H1 (cell line): ENCODE data around the gene GPC1. TPM values are rescaled to one million over a fixed set of nuclear protein-coding genes. Genes with fewer than 3 reads are reported as not detected.

Source experiments
- CTCF ChIA-PET: fragments of 300-600 bp; sonication (Branson Sonifier 250); formaldehyde crosslinking; loops from one replicate; lab custom pipeline; 2021; ENCODE audit not compliant: partially characterized antibody; lab: Charles Lee
- POLR2A ChIA-PET: fragments of 300-600 bp; sonication (Branson Sonifier 250); formaldehyde crosslinking; loops from one replicate; lab custom pipeline; 2021; ENCODE audit warnings: inconsistent platforms; ENCODE audit not compliant: partially characterized antibody; lab: Charles Lee
- DNase-seq, 2 experiments: peaks; one replicate each; pipeline versions ENCODE4 v3.0.0 to v3.0.0-alpha.2; 2010 to 2022; ENCODE audit warnings: low spot score in 2 of 2, low read depth in 1 of 2, mixed read lengths in 1 of 2
- FAIRE-seq: peaks from 2 replicates; lab custom pipeline; 2011; peaks lifted over from hg19 to GRCh38; lab: Jason Lieb, UNC
- H2AFZ ChIP-seq: 2 replicates; pipeline ENCODE4 v1.8.1; 2012; ENCODE audit warnings: low read length, inconsistent platforms
- H2AK5ac ChIP-seq: 2 replicates; pipeline ENCODE4 v1.6.1; 2013; ENCODE audit warnings: low read depth, low read length
- H2BK120ac ChIP-seq: replicated peaks from 2 replicates; pipeline ENCODE3; 2013; ENCODE audit warnings: low read depth, low read length, inconsistent platforms
- H2BK12ac ChIP-seq: 2 replicates; pipeline ENCODE4 v1.6.1; 2013; ENCODE audit warnings: low read depth, low read length
- H2BK15ac ChIP-seq: 2 replicates; pipeline ENCODE4 v1.6.1; 2013; ENCODE audit warnings: low read length
- H2BK20ac ChIP-seq: 2 replicates; pipeline ENCODE4 v1.6.1; 2013; ENCODE audit warnings: low read length
- H2BK5ac ChIP-seq: 2 replicates; pipeline ENCODE4 v1.6.1; 2013; ENCODE audit warnings: low read depth, low read length
- H3K14ac ChIP-seq: 2 replicates; pipeline ENCODE4 v1.6.1; 2013; ENCODE audit warnings: inconsistent platforms; ENCODE audit not compliant: insufficient read length
- H3K18ac ChIP-seq: 2 replicates; pipeline ENCODE4 v1.6.1; 2013; ENCODE audit warnings: low read length; ENCODE audit errors: extremely low read depth
- H3K23ac ChIP-seq: 2 replicates; pipeline ENCODE4 v1.6.1; 2013; ENCODE audit warnings: inconsistent platforms; ENCODE audit not compliant: insufficient read length
- H3K23me2 ChIP-seq: 2 replicates; pipeline ENCODE4 v1.6.1; 2013; ENCODE audit warnings: low read depth, low read length
- H3K27ac ChIP-seq: 2 replicates; pipeline ENCODE4 v1.6.1; 2011; ENCODE audit warnings: low read depth, low read length, inconsistent platforms
- H3K27me3 ChIP-seq, 4 experiments: replicated peaks in 1 of 4; 1 replicate in 1 of 4; 2 replicates in 3 of 4; pipeline versions ENCODE4 v1.6.1 to v1.8.1; 2011 to 2013; ENCODE audit warnings: low read length in 3 of 4, mild to moderate bottlenecking in 3 of 4, inconsistent platforms in 2 of 4, mixed read lengths in 2 of 4, moderate library complexity in 1 of 4; ENCODE audit not compliant: control insufficient read depth in 3 of 4, insufficient read depth in 3 of 4; ENCODE audit errors: extremely low read depth in 1 of 4
- H3K36me3 ChIP-seq, 4 experiments: 2 replicates each; pipeline versions ENCODE4 v1.6.1 to v1.8.1; 2011 to 2013; ENCODE audit warnings: mild to moderate bottlenecking in 4 of 4, low read length in 3 of 4, moderate library complexity in 2 of 4, control low read depth in 1 of 4, inconsistent platforms in 1 of 4; ENCODE audit not compliant: insufficient read depth in 4 of 4, control insufficient read depth in 2 of 4
- H3K4ac ChIP-seq: replicated peaks from 2 replicates; pipeline ENCODE3; 2013; ENCODE audit warnings: low read length, low read depth, mixed read lengths, inconsistent platforms; ENCODE audit not compliant: insufficient read length
- H3K4me1 ChIP-seq, 4 experiments: replicated peaks in 1 of 4; 1 replicate in 1 of 4; 2 replicates in 3 of 4; pipeline versions ENCODE4 v1.6.1 to v1.8.1; 2011 to 2013; ENCODE audit warnings: low read length in 3 of 4, inconsistent platforms in 2 of 4, mixed read lengths in 1 of 4; ENCODE audit not compliant: insufficient read depth in 4 of 4, control insufficient read depth in 3 of 4
- H3K4me2 ChIP-seq, 2 experiments: 2 replicates each; pipeline versions ENCODE4 v1.6.1 to v1.8.1; 2011 to 2013; ENCODE audit warnings: low read depth in 2 of 2, low read length in 2 of 2, control low read depth in 1 of 2, inconsistent platforms in 1 of 2, mild to moderate bottlenecking in 1 of 2; ENCODE audit not compliant: insufficient read depth in 1 of 2
- H3K4me3 ChIP-seq, 4 experiments: fragments of 200-600, 300-600 bp in 1 of 4; sonication (generic), shearing (Covaris generic), sonication (Bioruptor Twin) in 1 of 4; 2 replicates each; pipeline versions ENCODE4 v1.5.1 to v1.8.1; 2011 to 2016; ENCODE audit warnings: low read length in 4 of 4, low read depth in 3 of 4, control low read depth in 2 of 4, inconsistent platforms in 2 of 4, mild to moderate bottlenecking in 2 of 4, mixed read lengths in 1 of 4, moderate library complexity in 1 of 4; ENCODE audit not compliant: insufficient read depth in 2 of 4; ENCODE audit errors: extremely low read depth in 1 of 4
- H3K56ac ChIP-seq: replicated peaks from 2 replicates; pipeline ENCODE3; 2013; ENCODE audit warnings: low read depth, mild to moderate bottlenecking, mixed read lengths, low read length, inconsistent platforms; ENCODE audit not compliant: insufficient read length
- H3K79me1 ChIP-seq: 2 replicates; pipeline ENCODE4 v1.6.1; 2013; ENCODE audit warnings: low read depth, low read length, control low read depth
- H3K79me2 ChIP-seq, 2 experiments: 2 replicates each; pipeline versions ENCODE4 v1.6.1 to v1.8.1; 2012 to 2013; ENCODE audit warnings: low read length in 2 of 2, mild to moderate bottlenecking in 2 of 2, inconsistent platforms in 1 of 2; ENCODE audit not compliant: insufficient read depth in 2 of 2, control insufficient read depth in 1 of 2
- H3K9ac ChIP-seq, 4 experiments: replicated peaks in 1 of 4; 1 replicate in 1 of 4; 2 replicates in 3 of 4; pipeline versions ENCODE4 v1.6.1 to v1.8.1; 2011 to 2013; ENCODE audit warnings: low read depth in 3 of 4, low read length in 3 of 4, control low read depth in 2 of 4, mild to moderate bottlenecking in 2 of 4, moderate library complexity in 2 of 4, inconsistent platforms in 1 of 4; ENCODE audit errors: extremely low read depth in 1 of 4
- H3K9me3 ChIP-seq, 2 experiments: 2 replicates each; pipeline versions ENCODE4 v1.6.1 to v1.8.1; 2012 to 2013; ENCODE audit warnings: mild to moderate bottlenecking in 2 of 2, moderate library complexity in 2 of 2, control low read depth in 1 of 2, inconsistent platforms in 1 of 2, low read depth in 1 of 2, low read length in 1 of 2, mixed read lengths in 1 of 2; ENCODE audit not compliant: insufficient read depth in 2 of 2
- H4K20me1 ChIP-seq, 2 experiments: replicated peaks in 1 of 2; 2 replicates each; pipeline versions ENCODE3 to v1.8.1; 2011 to 2013; ENCODE audit warnings: inconsistent platforms in 2 of 2, low read length in 2 of 2, mild to moderate bottlenecking in 1 of 2; ENCODE audit not compliant: insufficient read depth in 2 of 2, control insufficient read depth in 1 of 2
- H4K5ac ChIP-seq: 2 replicates; pipeline ENCODE4 v1.6.1; 2013; ENCODE audit warnings: low read length, low read depth, mixed read lengths, inconsistent platforms; ENCODE audit not compliant: insufficient read length
- H4K8ac ChIP-seq: 2 replicates; pipeline ENCODE4 v1.8.0; 2013; ENCODE audit warnings: mild to moderate bottlenecking, moderate library complexity, low read length, inconsistent platforms; ENCODE audit not compliant: insufficient read depth; ENCODE audit errors: extremely low read depth
- H4K91ac ChIP-seq: replicated peaks from 2 replicates; pipeline ENCODE3; 2013; ENCODE audit warnings: low read length, mixed read lengths, inconsistent platforms; ENCODE audit not compliant: insufficient read length
- ASH2L ChIP-seq: fragments of 200-600, 300-600 bp; sonication (generic); IDR thresholded peaks from one replicate; pipeline ENCODE4 v1.7.1; 2017; ENCODE audit warnings: low read length
- ATF3 ChIP-seq: IDR thresholded peaks from 2 replicates; pipeline ENCODE4 v1.6.1; 2011; ENCODE audit warnings: low read depth, mild to moderate bottlenecking, low read length; ENCODE audit not compliant: insufficient read depth
- BACH1 ChIP-seq: IDR thresholded peaks from 2 replicates; pipeline ENCODE4 v1.6.1; 2012; ENCODE audit warnings: low read length, improper control_type of control experiment
- JUN ChIP-seq: IDR thresholded peaks from 2 replicates; pipeline ENCODE4 v1.6.1; 2011; ENCODE audit warnings: low read depth, mild to moderate bottlenecking, improper control_type of control experiment, low read length
- KDM4A ChIP-seq: IDR thresholded peaks from one replicate; pipeline ENCODE4 v1.7.1; 2012; ENCODE audit warnings: low read depth, mild to moderate bottlenecking, moderate library complexity, low read length, inconsistent platforms; ENCODE audit not compliant: severe bottlenecking
- NRF1 ChIP-seq: IDR thresholded peaks from 2 replicates; pipeline ENCODE4 v1.6.1; 2011; ENCODE audit warnings: mild to moderate bottlenecking, low read depth, low read length, improper control_type of control experiment
- PHF8 ChIP-seq: fragments of 200-600 bp; sonication (generic); conservative IDR thresholded peaks from 2 replicates; pipeline ENCODE4 v1.7.1; 2012; ENCODE audit warnings: low read depth, mild to moderate bottlenecking, inconsistent platforms, low read length, moderate library complexity
- POLR2AphosphoS5 ChIP-seq: IDR thresholded peaks from 2 replicates; pipeline ENCODE4 v1.6.1; 2011; ENCODE audit warnings: low read depth, low read length
- RFX5 ChIP-seq: IDR thresholded peaks from 2 replicates; pipeline ENCODE4 v1.6.1; 2011; ENCODE audit warnings: low read depth, low read length, improper control_type of control experiment, borderline replicate concordance
- RNF2 ChIP-seq: fragments of 200-900, 300-1000 bp; sonication (generic); IDR thresholded peaks from 2 replicates; pipeline ENCODE4 v1.7.1; 2016; ENCODE audit warnings: borderline replicate concordance, low read depth, mild to moderate bottlenecking, antibody characterized with exemption, low read length; ENCODE audit not compliant: poor library complexity, severe bottlenecking; ENCODE audit errors: missing control alignments
- RXRA ChIP-seq: IDR thresholded peaks from 2 replicates; pipeline ENCODE4 v1.6.1; 2011; ENCODE audit warnings: low read depth, mild to moderate bottlenecking, low read length, moderate library complexity; ENCODE audit not compliant: insufficient read depth
- SP1 ChIP-seq: IDR thresholded peaks from 2 replicates; pipeline ENCODE4 v1.6.1; 2011; ENCODE audit warnings: low read depth, low read length
- SP2 ChIP-seq: IDR thresholded peaks from 2 replicates; pipeline ENCODE4 v1.6.1; 2012; ENCODE audit warnings: mild to moderate bottlenecking, low read length, inconsistent platforms
- ZNF274 ChIP-seq: IDR thresholded peaks from 2 replicates; pipeline ENCODE4 v1.7.0; 2012; ENCODE audit warnings: low read length, borderline replicate concordance; ENCODE audit errors: extremely low read depth
- WGBS, 2 experiments: shearing (Covaris generic) in 1 of 2; methylation state at CpG; one replicate each; pipeline versions ENCODE4 v1.1.6 to v1.1.7; 2013 to 2015; ENCODE audit warnings: low lambda C conversion rate in 2 of 2, mixed read lengths in 2 of 2, inconsistent platforms in 1 of 2, low coverage in 1 of 2, missing lambda C conversion rate in 1 of 2; ENCODE audit not compliant: insufficient replicate concordance in 2 of 2, insufficient coverage in 1 of 2, insufficient read length in 1 of 2; ENCODE audit errors: extremely low coverage in 1 of 2, missing lambda C conversion rate in 1 of 2; 5-methylcytosine and 5-hydroxymethylcytosine counted together
- polyA plus RNA-seq, 7 experiments: library from polyadenylated mRNA; depleted of rRNA in 3 of 7; stranded (reverse) in 5 of 7; unstranded in 2 of 7; fragments of >200 nt in 5 of 7; fragments of 200-250 nt in 2 of 7; gene quantifications; 1 replicate in 5 of 7; 2 replicates in 1 of 7; 4 replicates in 1 of 7; pipeline versions ENCODE4 v1.2.1 to v1.2.3, GENCODE V29; 2011 to 2013; ENCODE audit warnings: missing spikeins in 2 of 7, mixed read lengths in 2 of 7
- total RNA-seq: library from RNA; stranded (reverse); fragmentation: NEBNext Ultra II Directional; extraction: Animal tissue kit (Norgen Biotek cat#: 25700); gene quantifications from 2 replicates; pipeline ENCODE4 v1.2.1, GENCODE V29; 2021

GPC1 gene
- total and polyA plus RNA-seq, 2 of the 8 experiments (the other 6 are each of a cell fraction or from before 2014, with no cell fraction given): 21.9 to 28.3 TPM

- Histone ChIP-seq H2AFZ (no peak overlapping the region), H2BK20ac (no peak overlapping the region), H3K23me2 (peaks cover 6% of the 10 kb centered on the region; the same call in 1 of the 2 replicates), H2AK5ac (no peak overlapping the region), H3K9ac (no peak overlapping the region), H3K9me3 (no peaks in the 10 kb centered on the region), H3K79me2 (no peaks in the 10 kb centered on the region), H3K4ac (no peak overlapping the region), H3K18ac (no peak overlapping the region), H4K20me1 (peaks cover 0 to 3% of the 10 kb centered on the region in 2 experiments), H2BK15ac (no peak overlapping the region), H3K14ac (no peak overlapping the region), H2BK120ac (no peak overlapping the region), H2BK5ac (no peak overlapping the region), H3K27me3 (peaks cover 0 to 2% (median 0%) of the 10 kb centered on the region in 4 experiments; a peak in 1 of 7 replicates), H4K8ac (no peak overlapping the region), H2BK12ac (no peak overlapping the region), H3K4me1 (no peaks in the 10 kb centered on the region), H3K36me3 (no peaks in the 10 kb centered on the region), H3K79me1 (no peaks in the 10 kb centered on the region), H3K4me3 (no peak overlapping the region), H4K5ac (no peak overlapping the region), H3K4me2 (no peak overlapping the region), H3K27ac (no peak overlapping the region), H4K91ac (no peak overlapping the region), H3K56ac (no peak overlapping the region), H3K23ac (no peak overlapping the region)
- 97% methylated on average over 11 of the region's 11 CpGs; no CpG with 5 or more reads in 1 of the 2 experiments for WGBS, 2 experiments
- POLR2A ChIA-PET: no interaction called here
- CTCF ChIA-PET: interaction anchor here (1.0 to 1.1 kb wide), 3 partner anchors 11 to 49 kb away, joined by 3 to 4 read pairs (median 3); no protein-coding TSS in a partner anchor
- DNase-seq (no peak), FAIRE-seq (no peak)
- no peak for TF ChIP-seq RNF2
- no peak for TF ChIP-seq ATF3
- TF ChIP-seq SP2: no peak
- no peak for TF ChIP-seq KDM4A
- TF ChIP-seq POLR2AphosphoS5: no peak
- no peak for TF ChIP-seq RFX5
- TF ChIP-seq ASH2L: no peak
- TF ChIP-seq NRF1: no peak
- TF ChIP-seq RXRA: no peak
- TF ChIP-seq BACH1: no peak
- no peak for TF ChIP-seq PHF8
- no peak for TF ChIP-seq ZNF274
- TF ChIP-seq SP1: no peak
- no peak for TF ChIP-seq JUN
Measured at GRCh38 chr2:240507778-240508251, 72.4 kb downstream of the GPC1 start.
